Neural cell (in vitro differentiated cells): ENCODE data around the gene AKAP10. TPM values are rescaled to one million over a fixed set of nuclear protein-coding genes. Genes with fewer than 3 reads are reported as not detected.
"Not testable (repeated sequence)": the region's sequence is repeated elsewhere in the genome, so short reads cannot be mapped to it uniquely, and the experiment has no call there.

Experiments used
- H2AFZ ChIP-seq: fragments of 200-600, 300-800 bp; sonication (generic), shearing (Covaris generic); 2 replicates; pipeline ENCODE4 v1.6.0; 2014; ENCODE audit warnings: low read depth, mild to moderate bottlenecking, antibody characterized with exemption, low read length, moderate library complexity
- H3F3A ChIP-seq: fragments of 200-600 bp; shearing (Covaris generic); 2 replicates; pipeline ENCODE4 v1.6.1; 2016; ENCODE audit warnings: mild to moderate bottlenecking, moderate library complexity, mixed read lengths, antibody characterized with exemption, low read length; ENCODE audit not compliant: insufficient read depth, poor library complexity, severe bottlenecking
- H3K27ac ChIP-seq: fragments of 200-600, 300-800 bp; sonication (generic), shearing (Covaris generic); 2 replicates; pipeline ENCODE4 v1.5.1; 2014; ENCODE audit warnings: mild to moderate bottlenecking, low read length, moderate library complexity
- H3K27me3 ChIP-seq: fragments of 300-800, 200-600 bp; sonication (generic), shearing (Covaris generic); 2 replicates; pipeline ENCODE4 v1.6.0; 2014; ENCODE audit warnings: mild to moderate bottlenecking, low read depth, low read length, moderate library complexity; ENCODE audit not compliant: insufficient read depth
- H3K36me3 ChIP-seq: fragments of 300-800, 200-600 bp; sonication (generic), shearing (Covaris generic); 2 replicates; pipeline ENCODE4 v1.5.1; 2014; ENCODE audit warnings: mild to moderate bottlenecking, antibody characterized with exemption, low read length, moderate library complexity; ENCODE audit not compliant: insufficient read depth
- H3K4me2 ChIP-seq: fragments of 300-800, 200-600 bp; sonication (generic), shearing (Covaris generic); 2 replicates; pipeline ENCODE4 v1.6.0; 2014; ENCODE audit warnings: mild to moderate bottlenecking, low read length
- H3K4me3 ChIP-seq: fragments of 300-800, 200-600 bp; sonication (generic), shearing (Covaris generic); 2 replicates; pipeline ENCODE4 v1.5.1; 2014; ENCODE audit warnings: mild to moderate bottlenecking, low read length, moderate library complexity
- H3K79me2 ChIP-seq: fragments of 200-600 bp; shearing (Covaris generic); replicated peaks from 2 replicates; pipeline ENCODE4 v1.6.0; 2014; ENCODE audit warnings: mild to moderate bottlenecking, low read length, moderate library complexity; ENCODE audit not compliant: insufficient read depth
- H3K9ac ChIP-seq: fragments of 300-800, 200-600 bp; sonication (generic), shearing (Covaris generic); 2 replicates; pipeline ENCODE4 v1.6.1; 2016; ENCODE audit warnings: mild to moderate bottlenecking, low read length, mixed read lengths
- H3K9me2 ChIP-seq: fragments of 200-600 bp; shearing (Covaris generic); 2 replicates; pipeline ENCODE4 v1.6.1; 2016; ENCODE audit warnings: mild to moderate bottlenecking, low read length, mixed read lengths; ENCODE audit not compliant: insufficient read depth
- H3K9me3 ChIP-seq: fragments of 200-600, 300-800 bp; sonication (generic), shearing (Covaris generic); 2 replicates; pipeline ENCODE4 v1.6.1; 2016; ENCODE audit warnings: mild to moderate bottlenecking, mixed run types, low read length, moderate library complexity, mixed read lengths
- H4K20me1 ChIP-seq: fragments of 200-600 bp; shearing (Covaris generic); 2 replicates; pipeline ENCODE4 v1.6.1; 2016; ENCODE audit warnings: mild to moderate bottlenecking, mixed run types; ENCODE audit not compliant: insufficient read depth
- EP300 ChIP-seq: fragments of 450-650 bp; conservative IDR thresholded peaks from 2 replicates; pipeline ENCODE4 v1.6.1; 2014; ENCODE audit warnings: antibody characterized with exemption, mild to moderate bottlenecking, moderate library complexity; ENCODE audit not compliant: poor library complexity, severe bottlenecking
- EZH2 ChIP-seq: fragments of 200-600, 300-800 bp; shearing (Covaris generic), sonication (generic); IDR thresholded peaks from 2 replicates; pipeline ENCODE4 v1.6.1; 2014; ENCODE audit warnings: antibody characterized with exemption, low read length, borderline replicate concordance, mild to moderate bottlenecking; ENCODE audit not compliant: insufficient read depth, poor library complexity, severe bottlenecking
- MXI1 ChIP-seq: fragments of 450-650 bp; conservative IDR thresholded peaks from 2 replicates; pipeline ENCODE4 v1.6.1; 2014; ENCODE audit warnings: antibody characterized with exemption, mild to moderate bottlenecking; ENCODE audit not compliant: poor library complexity, severe bottlenecking
- POLR2AphosphoS5 ChIP-seq: IDR thresholded peaks from 2 replicates; pipeline ENCODE4 v1.6.1; 2012
- RAD21 ChIP-seq: fragments of 450-650 bp; conservative IDR thresholded peaks from 2 replicates; pipeline ENCODE4 v1.6.1; 2014; ENCODE audit warnings: antibody characterized with exemption, mild to moderate bottlenecking, moderate library complexity
- SMC3 ChIP-seq: fragments of 450-650 bp; conservative IDR thresholded peaks from 2 replicates; pipeline ENCODE4 v1.6.1; 2014; ENCODE audit warnings: antibody characterized with exemption, mild to moderate bottlenecking, moderate library complexity; ENCODE audit not compliant: poor library complexity
- polyA plus RNA-seq: library from polyadenylated mRNA; depleted of rRNA; stranded (reverse); fragments of >200 nt; gene quantifications from 2 replicates; pipeline ENCODE4 v1.2.3, GENCODE V29; 2014
- TF ChIP-seq, protein P1 (sequence below): IDR thresholded peaks from 2 replicates; pipeline ENCODE4 v1.6.1; 2012; ENCODE audit warnings: borderline replicate concordance

AKAP10 gene
- polyA plus RNA-seq, 1 donor from 2014 or later, result 27.3 TPM

DNA sequence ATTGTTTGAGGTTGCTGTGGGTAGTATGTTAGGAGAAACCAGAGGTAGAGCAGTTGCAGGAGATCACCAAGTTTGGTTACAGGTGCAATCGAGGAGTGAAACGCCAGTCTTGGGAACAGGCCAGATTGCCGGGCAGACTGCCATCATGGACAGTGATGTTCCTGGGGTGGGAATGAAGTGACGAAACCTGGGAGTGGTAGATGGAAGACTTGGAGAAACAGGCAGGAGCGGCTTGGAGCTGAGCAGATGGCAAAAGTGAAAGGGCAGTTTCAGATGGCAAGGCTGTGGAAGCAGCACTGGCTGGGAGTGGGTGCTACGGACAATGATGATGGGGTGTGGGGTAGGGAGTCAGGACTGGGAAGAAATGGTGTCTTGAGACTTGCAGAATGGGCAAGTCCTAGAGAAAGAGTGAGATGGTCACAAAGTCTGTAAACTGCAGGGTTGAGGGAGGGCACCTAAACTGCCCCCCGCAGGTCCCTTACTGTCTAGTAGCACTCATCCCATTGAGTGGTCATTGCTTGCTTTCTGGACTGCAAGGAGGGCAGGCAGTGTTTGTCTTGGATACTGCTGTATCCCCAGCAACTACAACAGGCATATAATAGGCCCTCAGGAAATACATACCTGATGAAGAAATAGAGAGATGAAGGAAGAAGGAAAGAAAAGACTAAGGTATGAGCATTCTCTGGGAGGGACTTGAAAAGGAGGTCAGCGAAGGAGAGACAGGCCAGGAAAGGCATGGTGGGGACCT, 80.4 kb downstream of the AKAP10 start:
- Histone ChIP-seq H3K9me2 (no peaks in the 10 kb centered on the region), H3K4me3 (no peak overlapping the region), H3K79me2 (no peaks in the 10 kb centered on the region), H3K27me3 (no peaks in the 10 kb centered on the region), H4K20me1 (no peaks in the 10 kb centered on the region), H3K27ac (no peak overlapping the region), H3K4me2 (no peak overlapping the region), H2AFZ (no peak overlapping the region), H3K9me3 (no peaks in the 10 kb centered on the region), H3K36me3 (no peaks in the 10 kb centered on the region), H3F3A (no peaks in the 10 kb centered on the region), H3K9ac (no peak overlapping the region)
- TF ChIP-seq EP300 (no peak), SMC3 (no peak), POLR2AphosphoS5 (no peak), RAD21 (no peak)
- TF ChIP-seq, protein P1, sequence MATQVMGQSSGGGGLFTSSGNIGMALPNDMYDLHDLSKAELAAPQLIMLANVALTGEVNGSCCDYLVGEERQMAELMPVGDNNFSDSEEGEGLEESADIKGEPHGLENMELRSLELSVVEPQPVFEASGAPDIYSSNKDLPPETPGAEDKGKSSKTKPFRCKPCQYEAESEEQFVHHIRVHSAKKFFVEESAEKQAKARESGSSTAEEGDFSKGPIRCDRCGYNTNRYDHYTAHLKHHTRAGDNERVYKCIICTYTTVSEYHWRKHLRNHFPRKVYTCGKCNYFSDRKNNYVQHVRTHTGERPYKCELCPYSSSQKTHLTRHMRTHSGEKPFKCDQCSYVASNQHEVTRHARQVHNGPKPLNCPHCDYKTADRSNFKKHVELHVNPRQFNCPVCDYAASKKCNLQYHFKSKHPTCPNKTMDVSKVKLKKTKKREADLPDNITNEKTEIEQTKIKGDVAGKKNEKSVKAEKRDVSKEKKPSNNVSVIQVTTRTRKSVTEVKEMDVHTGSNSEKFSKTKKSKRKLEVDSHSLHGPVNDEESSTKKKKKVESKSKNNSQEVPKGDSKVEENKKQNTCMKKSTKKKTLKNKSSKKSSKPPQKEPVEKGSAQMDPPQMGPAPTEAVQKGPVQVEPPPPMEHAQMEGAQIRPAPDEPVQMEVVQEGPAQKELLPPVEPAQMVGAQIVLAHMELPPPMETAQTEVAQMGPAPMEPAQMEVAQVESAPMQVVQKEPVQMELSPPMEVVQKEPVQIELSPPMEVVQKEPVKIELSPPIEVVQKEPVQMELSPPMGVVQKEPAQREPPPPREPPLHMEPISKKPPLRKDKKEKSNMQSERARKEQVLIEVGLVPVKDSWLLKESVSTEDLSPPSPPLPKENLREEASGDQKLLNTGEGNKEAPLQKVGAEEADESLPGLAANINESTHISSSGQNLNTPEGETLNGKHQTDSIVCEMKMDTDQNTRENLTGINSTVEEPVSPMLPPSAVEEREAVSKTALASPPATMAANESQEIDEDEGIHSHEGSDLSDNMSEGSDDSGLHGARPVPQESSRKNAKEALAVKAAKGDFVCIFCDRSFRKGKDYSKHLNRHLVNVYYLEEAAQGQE, result no peak

- H3K9me3 ChIP-seq, result no peaks in the 10 kb centered on the region
- no peak overlapping the region for H3K9ac ChIP-seq
- H4K20me1 ChIP-seq, result no peaks in the 10 kb centered on the region
- H3K27ac ChIP-seq, result no peak overlapping the region
- no peaks in the 10 kb centered on the region for H3K27me3 ChIP-seq
- H2AFZ ChIP-seq, result no peak overlapping the region
- H3K79me2 ChIP-seq, result no peaks in the 10 kb centered on the region
- H3K4me2 ChIP-seq, result no peak overlapping the region
- H3F3A ChIP-seq, result no peaks in the 10 kb centered on the region
- H3K9me2 ChIP-seq, result no peaks in the 10 kb centered on the region
- no peak overlapping the region for H3K4me3 ChIP-seq
- TF ChIP-seq EZH2 (no peak), MXI1 (no peak), EP300 (no peak), SMC3 (no peak), POLR2AphosphoS5 (no peak), RAD21 (no peak)
- TF ChIP-seq, protein P1, result no peak
- no peaks in the 10 kb centered on the region for H3K36me3 ChIP-seq
Measured at GRCh38 chr17:19896679-19897078, 80.9 kb downstream of the AKAP10 start.

DNA sequence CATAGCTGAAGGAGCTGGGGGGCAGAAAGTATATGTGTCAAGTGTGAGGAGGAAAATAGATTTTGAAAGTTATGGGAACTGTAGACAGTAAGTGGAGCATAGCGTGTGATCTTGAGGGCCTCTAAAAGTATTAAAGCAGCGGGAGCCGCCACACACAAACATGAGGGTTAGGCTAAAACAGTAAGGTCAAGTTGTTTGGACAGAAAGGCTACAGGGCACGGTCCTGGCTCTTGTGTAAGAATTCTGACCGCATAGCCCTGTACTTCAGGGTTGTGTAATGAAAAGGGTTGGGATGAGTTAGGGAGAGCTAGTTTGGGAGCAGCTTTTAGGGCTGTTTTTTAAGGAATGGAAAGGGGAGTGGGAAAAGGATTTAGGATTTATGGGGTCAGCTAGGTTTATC, 87.1 kb downstream of the AKAP10 start:
- H3K27ac ChIP-seq, H4K20me1 ChIP-seq, H2AFZ ChIP-seq, H3F3A ChIP-seq, H3K27me3 ChIP-seq, H3K9me3 ChIP-seq, H3K9me2 ChIP-seq, H3K4me3 ChIP-seq, H3K4me2 ChIP-seq, H3K9ac ChIP-seq, H3K79me2 ChIP-seq, H3K36me3 ChIP-seq: not testable (repeated sequence)

- not testable (repeated sequence) for H3K27me3 ChIP-seq, H3K9me3 ChIP-seq, H4K20me1 ChIP-seq, H3K9me2 ChIP-seq, H3K4me3 ChIP-seq, H3K36me3 ChIP-seq, H3F3A ChIP-seq, H3K9ac ChIP-seq, H3K27ac ChIP-seq, H3K79me2 ChIP-seq, H2AFZ ChIP-seq, H3K4me2 ChIP-seq
Measured at GRCh38 chr17:19890001-19890400, 87.6 kb downstream of the AKAP10 start.
